ENCODE results near the gene ACSS1. TPM values are rescaled to one million over a fixed set of nuclear protein-coding genes. Genes with fewer than 3 reads are reported as not detected.

The ACSS1 gene
- polyA plus RNA-seq, 3 donors = 28.8 to 31.8 (median 31.8) TPM

- no peak for DNase-seq
Measured at GRCh38 chr20:25081730-25082497, 24.0 kb upstream of the ACSS1 start, which contains the start of gene VSX1. Gene VSX1 (minus strand): TSS chr20:25082141. CDS start chr20:25082096, 45 bp downstream.

- peak; percentile 47 for DNase-seq
Measured at GRCh38 chr20:25081065-25081729, 23.3 kb upstream of the ACSS1 start.

GRCh38 chr20:25079171-25079570 is 21.2 kb upstream of the ACSS1 start:
- DNase-seq = no peak

- DNase-seq = no peak
Measured at GRCh38 chr20:25078662-25079061, 20.7 kb upstream of the ACSS1 start.

DNA sequence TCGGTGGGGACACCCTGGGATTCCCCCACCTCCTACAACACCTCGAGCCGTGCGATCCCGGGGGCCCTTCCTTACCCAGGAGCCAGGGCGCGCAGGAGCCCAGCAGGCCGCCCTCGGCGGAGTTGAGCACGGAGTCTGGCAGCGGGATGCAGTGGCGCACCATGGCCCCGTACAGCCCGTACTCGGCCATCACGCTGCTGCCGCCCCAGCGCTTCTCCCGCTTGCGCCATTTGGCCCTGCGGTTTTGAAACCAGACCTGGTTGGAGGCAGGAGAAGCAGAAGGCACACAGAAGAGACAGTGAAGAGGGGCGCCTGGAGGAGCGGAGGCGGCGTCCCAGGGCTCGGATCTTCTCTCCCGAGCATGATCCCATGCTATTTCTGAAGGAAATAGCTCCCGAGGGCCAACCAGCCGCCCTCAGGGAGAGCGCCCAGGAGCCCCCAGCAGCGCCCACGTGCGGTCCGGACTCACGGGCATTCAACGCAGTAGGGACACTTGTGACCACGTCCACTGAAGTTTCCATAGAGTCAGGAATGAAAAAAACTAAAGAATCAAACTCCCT is 19.8 kb upstream of the ACSS1 start:
- DNase-seq = no peak

DNA sequence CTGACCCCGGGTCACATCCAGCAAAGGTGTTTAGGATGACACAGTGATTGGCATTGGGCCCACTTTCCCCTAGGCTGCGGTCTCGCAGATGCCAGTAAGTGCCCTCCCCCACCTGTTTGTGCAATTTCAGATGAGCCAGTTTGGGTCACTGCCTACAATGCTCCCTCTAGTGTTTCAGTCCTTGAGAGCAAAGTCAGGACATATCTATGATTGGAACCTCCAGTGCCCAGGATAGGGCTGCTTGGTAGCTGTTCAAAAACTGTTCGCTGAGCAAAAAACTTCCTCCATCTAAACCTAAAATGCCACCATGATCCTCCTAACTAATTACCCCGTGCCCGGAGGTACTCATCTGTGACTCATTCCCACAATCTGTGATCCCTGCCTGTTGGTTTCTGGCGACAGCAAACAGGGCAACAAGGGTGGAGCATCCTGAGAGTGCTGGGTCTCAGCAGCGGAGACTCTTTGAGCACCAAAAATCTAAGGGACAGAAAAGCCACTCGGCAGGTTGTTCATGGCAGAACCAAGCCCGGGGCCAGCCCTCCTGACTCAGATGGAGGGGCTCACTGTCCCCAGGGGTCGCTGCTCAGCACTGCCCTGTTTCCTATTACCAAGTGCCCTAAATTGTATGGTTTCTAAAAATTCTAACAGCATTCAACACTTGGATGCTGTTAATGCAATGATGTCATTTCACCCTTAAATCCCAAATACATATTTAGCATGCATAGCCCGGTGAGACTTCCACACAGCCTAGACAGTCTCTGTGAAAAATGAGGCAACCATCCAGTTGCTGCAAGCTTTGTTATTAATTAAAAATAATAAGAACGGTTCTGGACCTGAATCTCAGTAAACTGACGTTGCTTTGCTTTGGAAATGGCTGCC is 19.0 kb upstream of the ACSS1 start:
- no peak for DNase-seq

- no peak for DNase-seq
Measured at GRCh38 chr20:25076201-25076600, 18.3 kb upstream of the ACSS1 start.

DNA sequence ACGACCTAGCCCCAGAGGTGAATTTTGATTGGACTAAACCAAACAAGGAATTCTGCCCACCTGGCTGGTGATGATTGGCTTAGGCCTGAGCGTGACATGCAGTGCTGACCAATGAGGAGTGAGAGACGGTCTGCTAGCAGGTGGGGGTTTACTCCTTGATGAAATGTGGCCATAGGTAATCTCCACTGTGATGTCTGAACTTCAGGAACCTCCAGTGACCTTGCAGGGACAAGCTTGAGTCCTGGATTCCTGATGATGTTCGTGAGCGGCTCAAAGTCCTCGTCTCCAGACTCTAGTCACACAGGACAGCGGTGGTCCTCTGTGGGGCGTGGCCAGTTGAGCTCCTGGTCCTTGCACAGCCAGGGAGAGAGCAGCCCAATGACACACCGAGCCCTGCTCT is 15.6 kb upstream of the ACSS1 start:
- no peak for DNase-seq

DNA sequence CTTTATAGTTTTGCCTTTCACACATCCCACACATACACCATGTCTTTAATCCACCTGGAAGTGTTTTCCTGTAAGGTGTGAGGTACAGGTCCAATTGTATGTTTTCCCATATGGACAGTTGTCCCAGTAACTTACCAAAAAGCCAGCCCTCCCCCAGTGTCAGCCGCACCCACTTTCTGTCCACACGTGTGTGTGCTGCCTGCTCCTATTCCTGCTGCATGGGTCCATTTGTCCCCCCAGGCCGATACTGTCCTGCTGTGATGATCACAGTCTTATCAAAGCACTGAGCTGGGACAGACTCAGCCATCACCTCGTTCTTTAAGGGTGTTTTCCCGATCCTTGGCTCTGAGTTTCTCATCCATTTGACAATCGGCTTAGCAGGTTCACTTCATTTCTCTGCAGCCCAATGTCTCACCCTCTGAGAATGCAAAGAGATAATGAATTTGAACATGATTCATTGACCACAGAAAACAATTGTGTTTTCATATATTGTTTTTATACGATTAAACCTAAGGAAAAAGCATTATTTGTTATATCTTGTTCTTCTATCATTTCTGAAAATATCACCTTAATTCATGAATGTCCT is 14.4 kb upstream of the ACSS1 start:
- no peak for DNase-seq

DNA sequence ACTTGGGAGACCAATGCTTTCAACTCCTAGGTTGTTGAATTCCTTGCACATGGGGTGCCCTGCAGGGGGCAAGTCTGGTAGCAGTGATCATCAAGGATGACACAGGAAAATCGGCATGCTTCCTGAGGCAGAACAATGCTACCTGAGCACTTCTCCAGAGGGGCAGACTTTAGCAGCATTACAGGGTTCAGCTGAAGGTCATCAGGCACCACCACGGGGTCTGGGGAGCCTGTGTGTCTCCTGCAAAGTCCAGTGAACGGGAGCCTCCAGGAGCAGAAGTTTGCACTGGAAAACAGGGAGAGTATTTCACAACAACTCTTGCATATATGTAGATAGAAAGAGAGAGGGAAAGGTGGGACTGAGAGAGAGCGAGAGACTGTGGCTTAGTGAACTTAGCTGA is 13.8 kb upstream of the ACSS1 start:
- DNase-seq = no peak

DNA sequence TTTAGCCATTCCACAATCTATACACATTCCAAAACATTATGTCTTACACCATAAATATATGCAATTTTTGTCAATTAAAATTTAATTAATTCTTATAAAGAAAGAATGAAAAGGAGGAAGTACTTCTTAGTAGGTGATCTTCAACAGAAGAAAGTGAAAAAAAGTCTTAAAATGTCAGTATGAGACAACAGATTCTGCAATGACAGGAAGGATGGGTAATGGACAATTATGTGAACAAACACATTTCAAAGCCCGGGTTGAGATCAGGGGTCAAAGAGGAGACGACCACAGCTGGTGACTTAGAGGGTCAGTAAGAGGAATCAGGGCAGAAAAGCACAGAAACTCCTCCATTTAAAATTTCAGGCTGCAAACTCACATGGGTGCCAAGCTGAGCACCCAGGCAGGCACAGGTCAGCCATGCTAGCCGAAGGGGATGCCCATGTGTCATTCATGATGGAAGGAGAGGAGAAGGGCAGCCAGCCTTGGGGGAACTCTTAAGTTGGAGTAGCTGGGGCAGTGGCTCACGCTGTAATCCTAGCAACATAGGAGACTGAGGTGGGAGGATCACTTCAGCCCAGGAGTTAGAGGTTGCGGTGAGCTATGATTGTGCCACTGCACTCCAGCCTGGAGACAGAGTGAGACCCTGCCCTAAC is 13.0 kb upstream of the ACSS1 start:
- no peak for DNase-seq

DNA sequence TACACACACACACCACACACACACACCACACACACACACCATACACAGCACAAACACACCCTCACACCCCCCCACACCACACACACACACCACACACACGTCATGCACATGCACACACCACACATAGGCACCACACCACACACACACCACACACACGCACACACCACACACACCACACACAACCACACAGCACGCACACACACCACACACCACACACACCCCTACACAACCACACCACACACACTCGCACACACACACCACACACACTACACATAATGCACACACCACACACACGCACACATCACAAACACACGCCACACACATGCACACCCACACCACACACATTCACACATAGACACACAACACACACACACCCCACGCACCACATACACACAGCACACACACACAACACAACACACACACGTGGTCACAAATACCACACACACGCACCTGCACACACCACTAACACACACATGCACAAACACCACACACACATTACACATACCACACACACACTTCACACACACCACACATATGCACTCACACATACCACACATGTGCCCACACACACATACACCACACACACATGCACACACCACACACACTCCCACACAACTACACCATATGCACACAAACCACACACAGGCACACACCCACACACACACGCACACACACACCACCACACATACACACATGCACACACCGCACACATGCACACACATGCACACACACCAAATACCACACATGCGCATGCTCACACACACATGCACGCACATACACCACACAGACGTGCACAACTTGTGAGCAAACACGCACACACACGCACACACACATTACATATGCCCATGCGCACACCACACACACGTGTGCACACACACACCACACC is 9.4 kb upstream of the ACSS1 start:
- DNase-seq = no peak

DNA sequence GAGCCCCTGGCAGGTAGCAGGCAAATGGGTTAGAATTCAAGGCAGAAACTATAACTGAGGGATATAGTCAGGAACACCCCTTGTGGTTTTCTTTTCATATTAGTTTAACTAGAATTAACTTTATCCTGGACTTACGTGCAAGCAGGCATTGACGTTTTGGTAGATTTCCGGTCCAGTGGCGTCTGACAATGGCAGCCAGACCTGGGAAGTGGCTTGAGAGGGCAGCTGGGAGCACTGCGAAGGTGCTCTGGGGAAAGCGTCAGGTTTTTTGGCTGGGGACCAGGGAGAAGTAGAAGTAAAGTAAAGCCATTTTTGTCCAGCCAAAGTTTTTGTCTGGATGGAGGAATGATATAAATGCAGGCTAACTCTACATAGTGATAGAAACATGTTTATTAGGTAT is 8.4 kb upstream of the ACSS1 start:
- no peak for DNase-seq

- no peak for DNase-seq
Measured at GRCh38 chr20:25065625-25066338, 7.8 kb upstream of the ACSS1 start.

DNA sequence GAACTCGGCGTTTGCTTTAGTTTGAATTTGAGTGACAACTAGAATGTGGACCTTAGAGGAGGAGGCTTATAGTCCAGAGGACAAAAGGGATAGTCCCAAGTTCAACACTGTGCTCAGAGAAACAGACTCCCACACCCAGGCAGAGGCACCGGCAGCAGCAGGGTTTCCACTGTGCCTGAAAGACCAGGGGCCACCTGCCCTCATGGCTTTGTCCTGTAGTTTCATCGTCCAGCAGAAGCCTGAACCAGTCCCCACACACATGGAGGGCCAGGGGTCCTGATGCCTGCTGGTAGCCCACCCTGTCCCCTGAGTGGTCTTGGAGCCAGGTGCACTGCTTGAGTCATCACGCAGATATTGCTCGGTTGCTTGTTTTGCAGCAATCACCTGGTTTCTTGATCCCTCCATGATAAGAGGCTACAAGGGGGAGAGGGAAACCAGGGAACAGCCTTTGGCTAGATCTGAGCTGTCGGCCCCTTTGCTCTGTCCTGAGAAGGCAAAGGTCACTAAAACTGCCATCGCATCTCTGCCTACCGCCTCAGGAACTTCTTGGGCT is 7.2 kb upstream of the ACSS1 start:
- DNase-seq = no peak

GRCh38 chr20:25064561-25065071 is 6.7 kb upstream of the ACSS1 start:
- DNase-seq = no peak

GRCh38 chr20:25063981-25064380 is 6.0 kb upstream of the ACSS1 start:
- DNase-seq = no peak

DNA sequence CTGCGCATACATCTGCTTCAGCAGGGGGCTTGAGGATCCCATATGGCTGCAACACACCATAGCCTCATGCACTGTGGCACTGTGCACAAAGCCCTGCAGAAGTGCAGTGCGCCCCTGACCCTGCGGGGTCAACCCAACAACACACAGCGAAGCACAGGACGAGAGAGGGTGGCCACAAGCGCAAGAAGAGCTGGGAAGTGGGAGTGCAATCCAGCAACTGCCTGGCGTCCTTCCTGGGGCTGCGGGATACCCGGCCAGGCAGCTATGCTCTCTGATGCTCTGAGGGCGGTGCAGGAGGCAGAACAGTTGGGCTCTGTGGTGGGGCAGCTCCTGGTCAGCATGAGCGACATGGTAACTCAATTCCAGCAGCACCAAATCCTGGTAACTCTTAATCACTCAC is 5.6 kb upstream of the ACSS1 start:
- no peak for DNase-seq

DNA sequence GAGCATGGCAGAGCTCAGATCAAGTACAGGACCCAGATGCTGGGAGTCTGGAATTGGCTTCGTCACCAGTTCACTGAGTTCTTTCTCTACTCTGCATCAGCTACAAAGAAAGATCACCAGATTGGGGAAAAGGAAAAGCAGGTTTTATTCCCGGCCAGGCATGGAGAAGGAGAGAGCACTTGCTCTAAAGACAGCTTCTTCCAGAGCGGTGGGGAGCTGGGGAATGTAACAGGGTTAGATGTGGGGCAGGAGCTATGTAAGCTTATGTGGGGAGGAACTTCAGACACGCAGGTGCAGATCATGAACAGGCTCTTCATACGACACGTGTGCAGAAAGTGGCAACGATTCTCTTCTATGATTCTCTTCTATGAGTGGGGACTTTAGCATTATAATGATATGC is 4.9 kb upstream of the ACSS1 start:
- DNase-seq = no peak
